Transverse colon (tissue), 4 donors: ENCODE measurements around the gene NHLH1.

Experiments
- CTCF ChIP-seq, 5 experiments: fragments of 200-600 bp in 3 of 5; fragments of 450-650 bp in 2 of 5; sonication (generic) in 3 of 5; IDR thresholded peaks; 1 replicate in 2 of 5; 2 replicates in 3 of 5; pipeline ENCODE4 v1.5.1; 2016 to 2017; ENCODE audit warnings: antibody characterized with exemption in 5 of 5, inconsistent platforms in 3 of 5, mild to moderate bottlenecking in 2 of 5, moderate library complexity in 1 of 5
- EP300 ChIP-seq: sonication (generic); formaldehyde crosslinking; IDR thresholded peaks from one replicate; pipeline ENCODE4 v1.6.1; 2017; ENCODE audit warnings: antibody characterized with exemption, low read depth
- POLR2A ChIP-seq: fragments of 450-650 bp; IDR thresholded peaks from one replicate; pipeline ENCODE4 v1.6.1; 2016; ENCODE audit warnings: antibody characterized with exemption, mild to moderate bottlenecking, moderate library complexity
- POLR2AphosphoS5 ChIP-seq, 3 donors: sonication (generic); formaldehyde crosslinking; IDR thresholded peaks; one replicate each; pipeline ENCODE4 v1.6.1; 2016; ENCODE audit warnings: antibody characterized with exemption in 3 of 3

DNA sequence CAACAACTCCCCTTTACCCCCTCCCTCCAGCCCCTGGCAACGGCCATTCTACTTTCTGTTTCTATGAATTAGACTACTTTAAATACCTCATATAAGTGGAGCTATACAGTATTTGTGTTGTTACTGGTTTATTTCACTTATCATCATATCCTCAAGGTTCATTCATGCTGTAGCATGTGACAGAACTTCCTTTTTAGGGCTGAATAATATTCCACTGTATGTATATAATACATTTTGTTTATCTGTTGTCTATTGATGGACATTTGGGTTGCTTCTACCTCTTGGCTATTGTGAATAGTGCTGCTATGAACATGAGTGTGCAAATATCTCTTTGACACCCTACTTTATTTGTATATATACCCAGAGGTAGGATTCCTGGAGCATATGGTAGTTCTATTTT lies 2.2 kb downstream of the NHLH1 start:
- TF ChIP-seq CTCF (IDR thresholded peaks at IDR 0.05) (no peak), POLR2A (no peak), POLR2AphosphoS5 (IDR thresholded peaks at IDR 0.05) (no peak), EP300 (no peak)
